ENCODE results near the gene NME2.
A peak's percentile ranks its signal among the peaks of the same experiment; 100 is the strongest.
"Not testable (repeated sequence)": the region's sequence is repeated elsewhere in the genome, so short reads cannot be mapped to it uniquely, and the experiment has no call there.

Gene NME2

DNA sequence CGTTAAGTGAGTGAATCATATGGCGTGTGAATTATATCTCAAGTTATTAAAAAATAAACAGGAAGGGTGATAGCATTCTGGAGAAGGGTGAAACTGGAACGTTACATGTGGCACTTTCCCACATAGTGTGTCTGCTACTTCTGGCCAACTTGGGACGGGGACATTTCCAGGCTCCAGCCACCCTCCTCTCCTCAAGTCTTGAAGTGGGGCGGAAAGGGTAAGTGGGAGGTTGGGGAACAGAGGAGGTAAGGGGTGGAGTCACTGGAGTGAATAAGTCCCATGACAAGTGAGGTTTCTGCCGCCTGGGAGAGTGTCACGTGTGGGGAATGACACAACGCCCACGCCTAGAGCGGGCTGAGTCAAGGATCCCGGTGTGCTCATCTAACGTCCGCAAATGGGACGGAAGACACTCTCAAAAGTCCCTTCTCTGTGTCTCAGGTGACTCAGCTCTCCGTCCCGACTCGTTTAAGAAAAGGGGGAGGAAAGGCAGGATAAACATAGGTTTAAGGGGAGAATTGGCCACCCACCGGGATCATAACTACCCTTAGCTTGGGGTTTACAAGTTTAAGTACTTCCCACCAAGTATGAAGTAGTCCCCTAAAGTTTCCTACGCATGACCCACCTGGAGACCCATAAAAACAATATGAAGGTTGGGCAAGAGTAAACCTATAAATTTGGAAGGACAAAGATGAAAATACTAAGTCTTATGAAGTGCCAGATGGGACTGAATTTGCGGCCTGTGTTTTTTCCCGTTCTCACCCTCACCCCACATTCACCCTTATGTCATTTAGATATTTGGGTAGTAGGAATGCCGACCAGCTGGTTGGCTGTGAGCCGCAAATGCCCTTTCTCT lies 44.4 kb upstream of the NME2 start:
- H3K4me3 ChIP-seq (ENCODE audit: low read depth, low read length) = peak overlapping the region; percentile 82
- DNase-seq (ENCODE audit: low read depth) = peak; percentile 78
- TF ChIP-seq, protein P1, sequence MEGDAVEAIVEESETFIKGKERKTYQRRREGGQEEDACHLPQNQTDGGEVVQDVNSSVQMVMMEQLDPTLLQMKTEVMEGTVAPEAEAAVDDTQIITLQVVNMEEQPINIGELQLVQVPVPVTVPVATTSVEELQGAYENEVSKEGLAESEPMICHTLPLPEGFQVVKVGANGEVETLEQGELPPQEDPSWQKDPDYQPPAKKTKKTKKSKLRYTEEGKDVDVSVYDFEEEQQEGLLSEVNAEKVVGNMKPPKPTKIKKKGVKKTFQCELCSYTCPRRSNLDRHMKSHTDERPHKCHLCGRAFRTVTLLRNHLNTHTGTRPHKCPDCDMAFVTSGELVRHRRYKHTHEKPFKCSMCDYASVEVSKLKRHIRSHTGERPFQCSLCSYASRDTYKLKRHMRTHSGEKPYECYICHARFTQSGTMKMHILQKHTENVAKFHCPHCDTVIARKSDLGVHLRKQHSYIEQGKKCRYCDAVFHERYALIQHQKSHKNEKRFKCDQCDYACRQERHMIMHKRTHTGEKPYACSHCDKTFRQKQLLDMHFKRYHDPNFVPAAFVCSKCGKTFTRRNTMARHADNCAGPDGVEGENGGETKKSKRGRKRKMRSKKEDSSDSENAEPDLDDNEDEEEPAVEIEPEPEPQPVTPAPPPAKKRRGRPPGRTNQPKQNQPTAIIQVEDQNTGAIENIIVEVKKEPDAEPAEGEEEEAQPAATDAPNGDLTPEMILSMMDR (IDR thresholded peaks at IDR 0.05; ENCODE audit: control insufficient read depth, extremely low read depth, insufficient read depth) = no peak

DNA sequence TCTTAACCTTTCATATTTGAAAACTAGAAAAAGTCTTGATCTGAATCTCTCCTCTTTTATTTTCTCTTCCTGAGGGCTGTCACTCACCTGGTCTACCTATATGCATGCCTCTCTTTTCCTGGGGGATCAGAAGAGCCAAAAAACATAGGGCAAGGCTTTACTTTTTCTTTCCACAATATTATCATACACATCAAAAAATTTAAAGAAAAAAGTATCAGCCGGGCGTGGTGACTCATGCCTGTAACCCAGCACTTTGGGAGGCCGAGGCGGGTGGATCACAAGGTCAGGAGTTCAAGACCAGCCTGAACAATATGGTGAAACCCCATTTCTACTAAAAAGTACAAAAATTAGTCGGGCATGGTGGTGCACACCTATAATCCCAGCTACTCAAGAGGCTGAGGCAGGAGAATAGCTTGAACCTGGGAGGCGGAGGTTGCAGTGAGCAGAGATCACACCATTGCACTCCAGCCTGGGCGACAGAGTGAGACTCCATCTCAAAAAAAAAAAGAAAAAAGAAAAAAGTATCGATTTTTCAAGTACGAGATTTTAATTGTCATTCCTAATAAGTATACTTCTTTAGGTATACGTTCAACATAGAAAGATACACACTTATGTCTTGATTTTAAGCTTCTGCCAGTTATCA lies 43.6 kb upstream of the NME2 start:
- not testable (repeated sequence) for DNase-seq (ENCODE audit: low read depth)
- 0 out of 2 replicates have a peak overlapping the region, but pooled peaks have one; percentile 82 for H3K4me3 ChIP-seq (ENCODE audit: low read depth, low read length)

DNA sequence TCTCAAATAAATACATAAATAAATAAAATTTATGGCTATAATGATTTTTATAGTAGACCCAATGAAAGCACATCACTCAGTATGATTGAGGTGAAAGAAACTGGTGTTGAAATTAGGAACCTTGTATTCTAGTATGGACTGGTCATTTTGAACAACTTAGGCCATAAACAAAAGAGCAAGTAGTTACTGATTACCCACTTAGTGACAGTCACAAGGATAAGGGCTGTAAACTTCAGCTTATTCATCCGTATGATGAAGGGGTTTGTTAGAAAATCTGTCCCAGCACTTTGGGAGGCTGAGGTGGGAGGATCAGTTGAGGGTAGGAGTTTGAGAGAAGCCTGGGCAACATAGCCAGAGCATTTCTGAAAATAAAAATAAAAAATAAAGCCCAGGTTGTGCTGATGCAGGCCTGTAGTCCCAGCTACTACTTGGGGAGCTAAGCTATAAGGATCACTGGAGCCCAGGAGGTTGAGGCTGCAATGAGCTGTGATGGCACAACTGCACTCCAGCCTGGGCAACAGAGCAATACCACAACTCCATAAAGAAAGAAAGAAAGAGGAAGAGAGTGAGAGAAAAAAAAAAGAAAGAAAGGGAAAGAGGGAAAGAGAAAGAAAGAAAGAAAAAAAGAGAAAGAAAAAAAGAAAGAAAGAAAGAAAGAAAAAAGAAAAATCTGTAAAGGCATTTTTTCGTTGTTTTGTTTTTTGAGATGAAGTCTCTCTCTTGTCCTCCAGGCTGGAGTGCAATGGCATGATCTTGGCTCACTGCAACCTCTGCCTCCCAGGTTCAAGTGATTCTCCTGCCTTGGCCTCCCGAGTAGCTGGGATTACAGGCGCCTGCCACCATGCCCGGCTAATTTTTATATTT lies 41.3 kb upstream of the NME2 start:
- no peak overlapping the region for H3K4me3 ChIP-seq (ENCODE audit: low read depth, low read length)
- no peak for DNase-seq (ENCODE audit: low read depth)
- TF ChIP-seq, protein P1 (IDR thresholded peaks at IDR 0.05; ENCODE audit: control insufficient read depth, extremely low read depth, insufficient read depth) = no peak

DNA sequence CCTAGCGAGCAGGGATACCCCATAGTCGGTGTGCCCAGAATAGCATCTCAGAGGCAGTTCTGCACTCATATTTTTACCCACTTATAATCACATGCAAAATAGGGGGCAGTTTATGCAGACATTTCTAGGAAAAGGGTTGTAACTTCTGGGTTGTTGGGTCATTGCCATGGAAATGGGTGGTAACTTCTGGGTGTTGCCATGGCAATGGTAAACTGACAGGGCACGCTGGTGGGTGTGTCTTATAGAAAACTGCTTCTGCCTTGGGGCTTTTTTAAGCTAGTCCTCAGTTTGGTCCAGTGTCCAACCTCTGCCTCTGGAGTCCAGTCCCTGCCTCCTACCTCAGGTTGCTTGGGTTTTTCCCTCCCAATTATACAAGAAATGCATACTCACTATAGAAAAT lies 38.1 kb upstream of the NME2 start:
- TF ChIP-seq, protein P1 (IDR thresholded peaks at IDR 0.05; ENCODE audit: control insufficient read depth, extremely low read depth, insufficient read depth) = no peak
- H3K4me3 ChIP-seq (ENCODE audit: low read depth, low read length) = no peak overlapping the region
- no peak for DNase-seq (ENCODE audit: low read depth)

DNA sequence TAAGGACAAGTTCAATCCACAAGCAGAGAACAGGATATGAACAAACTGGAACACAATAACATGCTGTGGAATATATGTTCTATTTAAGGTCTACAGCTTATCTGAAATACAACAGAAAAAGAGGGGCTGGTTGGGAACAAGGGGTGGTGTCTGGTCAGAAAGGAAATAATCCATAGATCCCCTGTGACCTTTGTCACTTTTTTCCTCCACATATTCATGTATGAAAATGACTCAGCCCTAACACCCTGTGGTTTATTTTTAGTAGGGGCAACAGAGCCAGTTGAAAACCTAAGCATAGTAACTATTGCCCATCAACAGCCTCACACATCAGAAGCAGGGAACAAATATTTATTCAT lies 33.3 kb upstream of the NME2 start:
- no peak for DNase-seq (ENCODE audit: low read depth)
- TF ChIP-seq, protein P1 (IDR thresholded peaks at IDR 0.05; ENCODE audit: control insufficient read depth, extremely low read depth, insufficient read depth) = no peak
- H3K4me3 ChIP-seq (ENCODE audit: low read depth, low read length) = no peak overlapping the region

DNA sequence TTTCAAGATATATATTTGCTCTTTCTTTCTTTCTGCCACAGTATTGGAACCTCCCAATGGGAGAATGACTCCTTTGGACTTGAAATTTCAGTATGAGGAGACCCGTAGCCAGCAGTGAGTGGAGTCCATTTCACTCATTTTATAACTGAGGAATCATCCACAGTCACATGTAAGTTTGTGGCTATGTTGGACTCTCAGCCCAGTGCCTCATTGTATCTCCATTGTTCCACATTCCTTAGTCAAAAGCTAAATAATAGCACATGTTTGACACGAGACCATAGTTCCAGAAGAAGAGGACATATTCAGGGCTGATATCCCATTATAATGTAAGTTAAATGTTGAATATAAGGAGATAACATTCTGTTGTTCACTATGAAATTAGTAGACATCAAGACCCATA lies 32.8 kb upstream of the NME2 start:
- TF ChIP-seq, protein P1 (IDR thresholded peaks at IDR 0.05; ENCODE audit: control insufficient read depth, extremely low read depth, insufficient read depth) = no peak
- no peak overlapping the region for H3K4me3 ChIP-seq (ENCODE audit: low read depth, low read length)

DNA sequence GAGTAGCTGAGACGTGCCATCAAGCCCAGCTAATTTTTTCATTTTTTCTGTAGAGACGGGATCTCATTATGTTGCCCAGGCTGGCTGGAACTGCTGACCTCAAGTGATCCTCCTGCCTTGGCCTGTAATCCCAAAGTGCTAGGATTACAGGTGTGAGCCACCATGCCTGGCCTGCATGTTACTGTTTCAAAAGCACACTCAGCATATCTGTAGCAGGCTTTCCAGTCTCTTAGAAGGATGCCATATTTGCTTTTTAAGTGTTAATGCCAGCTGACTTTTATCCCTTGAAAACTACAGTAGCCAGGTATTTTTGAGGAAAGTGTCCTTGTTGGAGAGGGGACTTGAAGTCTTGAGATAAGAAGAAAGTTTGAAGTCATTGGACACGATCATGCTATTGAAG lies 30.3 kb upstream of the NME2 start:
- no peak overlapping the region for H3K4me3 ChIP-seq (ENCODE audit: low read depth, low read length)
- TF ChIP-seq, protein P1 (IDR thresholded peaks at IDR 0.05; ENCODE audit: control insufficient read depth, extremely low read depth, insufficient read depth) = no peak
- DNase-seq (ENCODE audit: low read depth) = no peak

More for the DNA sequence above, 32.8 kb upstream of the NME2 start:
- no peak for DNase-seq (ENCODE audit: low read depth)
